GM12878 (cell line): ENCODE measurements around the gene PPM1D. TPM values are rescaled to one million over a fixed set of nuclear protein-coding genes. Genes with fewer than 3 reads are reported as not detected.

Source experiments
- ATF2 ChIP-seq: IDR thresholded peaks from 2 replicates; pipeline ENCODE4 v1.6.1; 2012; ENCODE audit warnings: low read length, inconsistent platforms
- ATF7 ChIP-seq: fragments of 450-650 bp; IDR thresholded peaks from 2 replicates; pipeline ENCODE4 v1.6.1; 2016; ENCODE audit warnings: low read depth, mild to moderate bottlenecking
- BACH1 ChIP-seq: fragments of 450-650 bp; IDR thresholded peaks from 2 replicates; pipeline ENCODE4 v1.6.1; 2017; ENCODE audit warnings: mild to moderate bottlenecking, borderline replicate concordance
- BRCA1 ChIP-seq: IDR thresholded peaks from 2 replicates; pipeline ENCODE4 v1.6.1; 2011; ENCODE audit warnings: low read depth, low read length, improper control_type of control experiment
- CBFB ChIP-seq: IDR thresholded peaks from 2 replicates; pipeline ENCODE4 v1.6.1; 2016; ENCODE audit warnings: antibody characterized with exemption, low read depth
- CBX5 ChIP-seq: sonication (generic); IDR thresholded peaks from 2 replicates; pipeline ENCODE4 v1.6.1; 2016; ENCODE audit warnings: low read depth, moderate library complexity, mild to moderate bottlenecking, inconsistent platforms
- CREM ChIP-seq: IDR thresholded peaks from 2 replicates; pipeline ENCODE4 v1.6.1; 2014; ENCODE audit warnings: antibody characterized with exemption, low read depth
- DPF2 ChIP-seq: fragments of 450-650 bp; IDR thresholded peaks from 2 replicates; pipeline ENCODE4 v1.6.1; 2017; ENCODE audit warnings: mild to moderate bottlenecking
- ETV6 ChIP-seq, 2 experiments: fragments of 450-650 bp in 1 of 2; IDR thresholded peaks in 1 of 2; conservative IDR thresholded peaks in 1 of 2; 2 replicates each; pipeline ENCODE4 v1.6.1; 2014; ENCODE audit warnings: antibody characterized with exemption in 1 of 2, borderline replicate concordance in 1 of 2, low read depth in 1 of 2, mild to moderate bottlenecking in 1 of 2, moderate library complexity in 1 of 2
- HDGF ChIP-seq: fragments of 450-650 bp; IDR thresholded peaks from 2 replicates; pipeline ENCODE4 v1.6.1; 2016; ENCODE audit warnings: antibody characterized with exemption
- IKZF2 ChIP-seq, 2 experiments: fragments of 450-650 bp; IDR thresholded peaks; 2 replicates each; pipeline ENCODE4 v1.6.1; 2017; ENCODE audit warnings: mild to moderate bottlenecking in 2 of 2, moderate library complexity in 2 of 2
- MXI1 ChIP-seq: fragments of 150-350 bp; IDR thresholded peaks from 2 replicates; pipeline ENCODE4 v1.6.1; 2011; ENCODE audit warnings: low read depth, mild to moderate bottlenecking, inconsistent platforms, low read length, improper control_type of control experiment
- NFXL1 ChIP-seq: fragments of 450-650 bp; IDR thresholded peaks from 2 replicates; pipeline ENCODE4 v1.6.1; 2017; ENCODE audit warnings: antibody characterized with exemption, mild to moderate bottlenecking, borderline replicate concordance
- NFYA ChIP-seq: IDR thresholded peaks from 2 replicates; pipeline ENCODE4 v1.6.1; 2011; ENCODE audit warnings: low read depth, mild to moderate bottlenecking, low read length, improper control_type of control experiment, borderline replicate concordance
- NKRF ChIP-seq: fragments of 450-650 bp; conservative IDR thresholded peaks from 2 replicates; pipeline ENCODE4 v1.6.1; 2017; ENCODE audit warnings: mild to moderate bottlenecking, moderate library complexity
- RB1 ChIP-seq: fragments of 450-650 bp; formaldehyde crosslinking; IDR thresholded peaks from 2 replicates; pipeline ENCODE4 v1.6.1; 2017; ENCODE audit warnings: mild to moderate bottlenecking, borderline replicate concordance
- RELB ChIP-seq: fragments of 450-650 bp; IDR thresholded peaks from 2 replicates; pipeline ENCODE4 v1.6.1; 2017; ENCODE audit warnings: low read depth, mild to moderate bottlenecking, moderate library complexity
- SIN3A ChIP-seq: IDR thresholded peaks from 2 replicates; pipeline ENCODE4 v1.6.1; 2012; ENCODE audit warnings: low read depth, low read length, improper control_type of control experiment
- SMAD1 ChIP-seq: fragments of 450-650 bp; IDR thresholded peaks from 2 replicates; pipeline ENCODE4 v1.6.1; 2018; ENCODE audit warnings: mild to moderate bottlenecking, low read depth; ENCODE audit not compliant: partially characterized antibody
- SMAD5 ChIP-seq: IDR thresholded peaks from 2 replicates; pipeline ENCODE4 v1.6.1; 2016; ENCODE audit warnings: antibody characterized with exemption, low read depth
- SP1 ChIP-seq: IDR thresholded peaks from one replicate; pipeline ENCODE4 v1.6.1; 2011; ENCODE audit warnings: low read depth, low read length
- SREBF1 ChIP-seq: IDR thresholded peaks from 2 replicates; pipeline ENCODE4 v1.6.1; 2012; ENCODE audit warnings: mild to moderate bottlenecking, low read length
- SREBF2 ChIP-seq: IDR thresholded peaks from 2 replicates; pipeline ENCODE4 v1.6.1; 2012; ENCODE audit warnings: mild to moderate bottlenecking, low read length
- STAT1 ChIP-seq: fragments of 450-650 bp; conservative IDR thresholded peaks from 2 replicates; pipeline ENCODE4 v1.6.1; 2014; ENCODE audit warnings: antibody characterized with exemption, mild to moderate bottlenecking
- TARDBP ChIP-seq: IDR thresholded peaks from 2 replicates; pipeline ENCODE4 v1.6.1; 2016; ENCODE audit warnings: borderline replicate concordance
- TBL1XR1 ChIP-seq: IDR thresholded peaks from 2 replicates; pipeline ENCODE4 v1.6.1; 2012; ENCODE audit warnings: low read depth, low read length, improper control_type of control experiment
- ZNF24 ChIP-seq: fragments of 450-650 bp; IDR thresholded peaks from 2 replicates; pipeline ENCODE4 v1.6.1; 2017; ENCODE audit warnings: antibody characterized with exemption, mild to moderate bottlenecking
- ZNF274 ChIP-seq: IDR thresholded peaks from one replicate; pipeline ENCODE4 v1.8.0; 2011; ENCODE audit not compliant: insufficient read length, insufficient read depth
- polyA plus RNA-seq, 11 experiments: library from polyadenylated mRNA; depleted of rRNA in 4 of 11; unstranded in 6 of 11; stranded (reverse) in 5 of 11; fragments of >200 nt; fragmentation: Nextera tagmentation in 4 of 11; fragmentation: Illumina TruSeq in 1 of 11; extraction: Ambion mirVana in 4 of 11; extraction: Trizol in 1 of 11; gene quantifications; 1 replicate in 1 of 11; 2 replicates in 10 of 11; pipeline versions ENCODE4 v1.2.1 to v1.2.3, GENCODE V29; 2011 to 2016; ENCODE audit warnings: inconsistent platforms in 2 of 11, missing spikeins in 2 of 11, low read depth in 1 of 11
- total RNA-seq, 4 experiments: library from RNA; depleted of rRNA in 3 of 4; stranded (reverse); fragments of >200 nt in 3 of 4; fragmentation: Illumina TruSeq in 1 of 4; extraction: Trizol in 1 of 4; gene quantifications; 2 replicates each; pipeline versions ENCODE4 v1.2.1 to v1.2.3, GENCODE V29; 2013 to 2021

The PPM1D gene
- total and polyA plus RNA-seq, 10 of the 15 experiments (the other 5 are each of a cell fraction or from before 2014, with no cell fraction given) = 1.9 to 20.8 (median 10.7) TPM

GRCh38 chr17:60599620-60600489 lies at the start of gene PPM1D (continued):
- TF ChIP-seq CBX5 = 0 out of 2 replicates have a peak, but pooled peaks have one; percentile 16
- peak; percentile 91 for TF ChIP-seq HDGF
- TF ChIP-seq BRCA1 = peak; percentile 63
- peak; percentile 66 for TF ChIP-seq SIN3A
- peak; percentile 66 for TF ChIP-seq MXI1
- no peak; the same call in 1 of the 2 replicates for TF ChIP-seq STAT1
- peak; percentile 74 for TF ChIP-seq CREM
- no peak for TF ChIP-seq ZNF274
- peak; percentile 28; the same call in 1 of the 2 replicates for TF ChIP-seq TBL1XR1
- peak; percentile 63; the same call in 1 of the 2 replicates for TF ChIP-seq DPF2
- TF ChIP-seq SMAD1 = peak; percentile 42
- 0 out of 2 replicates have a peak, but pooled peaks have one; percentile 3 for TF ChIP-seq ZNF24
- peak; percentile 64 to 77 for TF ChIP-seq IKZF2 (IDR thresholded peaks at IDR 0.05)
- TF ChIP-seq ATF7 = peak; percentile 95
- TF ChIP-seq CBFB = peak; percentile 66; the same call in 1 of the 2 replicates
- 0 out of 2 replicates have a peak, but pooled peaks have one; percentile 40 for TF ChIP-seq SREBF1
- peak in 1 of 2 experiments; percentile 93; a peak in 2 of 4 replicates for TF ChIP-seq ETV6 (conservative IDR thresholded peaks at IDR 0.05 in 1 of 2, IDR thresholded peaks at IDR 0.05 in 1 of 2; ENCODE audit: borderline replicate concordance in 1 of 2, low read depth in 1 of 2)
- TF ChIP-seq BACH1 = peak; percentile 24
- TF ChIP-seq NKRF = peak; percentile 54
- peak; percentile 99 for TF ChIP-seq RB1
- no peak for TF ChIP-seq NFYA
- TF ChIP-seq RELB = peak; percentile 81; the same call in 1 of the 2 replicates
- peak; percentile 70 for TF ChIP-seq SP1
- TF ChIP-seq SMAD5 = peak; percentile 93
- TF ChIP-seq SREBF2 = 0 out of 2 replicates have a peak, but pooled peaks have one; percentile 46
- peak; percentile 73; the same call in 1 of the 2 replicates for TF ChIP-seq NFXL1
- no peak for TF ChIP-seq ATF2
- no peak for TF ChIP-seq TARDBP
